Left renal cortex interstitium (tissue), 4 donors: Measurements from ENCODE around the gene ZNF576. TPM values are rescaled to one million over a fixed set of nuclear protein-coding genes. Genes with fewer than 3 reads are reported as not detected.
"Not testable (repeated sequence)": the region's sequence is repeated elsewhere in the genome, so short reads cannot be mapped to it uniquely, and the experiment has no call there.

Experiments used
- DNase-seq, 4 donors: peaks; one replicate each; pipeline ENCODE4 v3.0.0-alpha.2; 2013; ENCODE audit warnings: low read depth in 4 of 4, low spot score in 2 of 4, missing footprints in 1 of 4
- polyA plus RNA-seq, 4 donors: library from polyadenylated mRNA; unstranded; fragments of 120-200 nt; gene quantifications; one replicate each; pipeline ENCODE4 v1.2.1, GENCODE V29; 2013; ENCODE audit not compliant: insufficient read length in 4 of 4

The ZNF576 gene
- polyA plus RNA-seq, 4 donors, result 10.8 to 17.6 (median 13.7) TPM

DNA sequence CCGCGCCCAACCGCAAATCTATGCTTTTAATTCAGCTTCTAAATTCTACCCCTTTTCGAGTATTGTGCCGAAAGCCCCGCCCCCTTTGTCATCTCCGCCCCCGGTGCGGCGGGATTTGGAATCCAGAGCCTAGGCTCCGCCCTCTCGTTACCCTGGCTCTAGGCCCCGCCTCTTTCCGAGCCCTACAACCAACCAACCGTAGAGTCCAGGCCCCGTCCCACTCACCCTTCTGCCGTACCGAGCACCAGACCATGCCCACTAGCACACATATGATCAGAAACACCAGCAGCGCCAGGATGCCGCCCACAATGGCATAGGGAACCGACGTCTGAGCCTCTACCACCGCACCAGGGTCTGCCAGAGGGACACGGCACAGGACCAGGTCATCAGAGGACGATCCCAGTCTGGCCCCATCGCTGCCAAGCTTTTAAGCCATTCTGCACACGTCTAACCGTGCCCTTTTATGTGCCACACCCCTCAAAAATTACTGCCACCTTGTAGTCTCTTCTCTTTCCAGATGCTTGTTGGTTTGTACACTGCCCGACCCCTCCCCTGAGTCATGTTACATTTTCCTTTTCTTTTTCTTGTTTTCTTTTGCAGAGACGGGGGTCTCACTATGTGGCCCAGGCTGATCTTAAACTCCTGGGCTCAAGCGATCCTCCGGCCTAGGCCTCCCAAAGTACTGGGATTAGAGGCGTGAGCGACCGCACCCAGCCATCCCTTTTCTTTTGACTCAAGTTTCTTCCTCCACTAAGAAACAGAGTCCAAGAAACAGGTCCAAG is 27.7 kb downstream of the ZNF576 start:
- DNase-seq, result no peak

DNA sequence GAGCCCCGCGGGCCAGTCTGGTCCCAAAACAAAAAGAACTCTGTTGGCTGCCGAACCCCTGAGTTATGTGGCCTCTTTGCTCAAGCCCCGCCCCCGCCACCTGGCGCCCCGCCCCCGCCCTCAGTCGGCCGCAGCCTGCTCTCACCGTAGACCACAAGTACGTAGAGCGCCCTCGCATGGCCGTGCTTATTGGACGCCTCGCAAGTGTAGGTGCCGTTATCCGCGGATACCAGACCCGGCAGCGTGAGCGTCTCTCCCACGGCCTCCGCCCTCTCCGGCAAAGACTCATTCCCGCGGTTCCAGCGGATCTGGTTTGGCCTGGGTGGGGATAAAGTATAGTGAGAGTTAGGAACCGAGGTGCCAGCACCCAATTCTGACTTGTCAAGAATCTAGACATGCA is 28.5 kb downstream of the ZNF576 start:
- DNase-seq, result no peak

DNA sequence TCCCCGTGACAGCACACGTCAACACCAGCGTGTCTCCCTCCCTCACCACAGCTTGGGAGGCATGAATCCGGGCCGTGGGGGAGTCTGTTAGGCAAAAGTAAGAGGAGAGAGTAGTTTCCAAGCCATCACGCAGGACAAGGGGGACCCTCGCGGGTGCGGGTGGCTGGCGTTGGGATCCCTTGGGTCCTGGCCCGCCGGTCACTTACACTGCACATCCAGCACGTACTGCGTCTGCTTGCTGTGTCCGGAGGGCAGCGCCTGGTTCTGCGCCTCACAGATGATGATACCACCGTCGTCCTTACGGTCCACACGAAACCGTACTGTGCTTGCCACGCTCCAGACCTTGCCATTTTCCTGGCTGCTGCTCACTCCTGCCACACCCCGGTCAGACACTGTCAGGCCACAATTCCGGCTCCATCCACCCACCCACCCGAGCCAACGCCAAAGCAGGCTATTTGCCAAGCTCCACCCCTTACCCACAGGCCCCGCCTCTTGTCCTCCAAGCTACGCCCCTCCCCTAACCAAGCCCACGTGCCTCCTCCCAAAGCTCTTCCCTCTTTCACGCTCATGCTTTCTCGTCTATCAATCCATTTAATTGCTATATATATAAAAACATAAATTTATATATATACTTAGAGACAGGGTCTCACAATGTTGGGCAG is 29.7 kb downstream of the ZNF576 start:
- no peak for DNase-seq

DNA sequence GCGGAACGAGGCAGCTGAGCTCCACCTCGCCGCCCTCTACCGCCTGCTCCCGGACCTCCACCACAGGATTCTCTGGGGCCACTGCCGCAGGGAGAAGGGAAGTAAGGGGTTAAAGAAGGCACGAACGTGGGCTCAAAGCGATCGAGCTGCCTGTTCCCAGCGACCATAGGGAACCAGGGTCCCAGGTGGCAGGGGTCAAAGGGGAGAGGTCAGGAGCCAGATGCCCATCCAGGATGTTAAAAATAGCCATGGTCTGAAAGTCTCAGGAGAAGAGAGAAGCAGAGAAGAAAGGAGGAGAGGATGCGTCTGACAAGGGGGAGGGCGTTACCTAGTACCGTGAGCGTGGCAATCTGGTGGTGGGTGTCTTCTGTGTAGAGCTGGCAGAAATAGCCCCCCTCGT is 30.4 kb downstream of the ZNF576 start:
- no peak for DNase-seq

DNA sequence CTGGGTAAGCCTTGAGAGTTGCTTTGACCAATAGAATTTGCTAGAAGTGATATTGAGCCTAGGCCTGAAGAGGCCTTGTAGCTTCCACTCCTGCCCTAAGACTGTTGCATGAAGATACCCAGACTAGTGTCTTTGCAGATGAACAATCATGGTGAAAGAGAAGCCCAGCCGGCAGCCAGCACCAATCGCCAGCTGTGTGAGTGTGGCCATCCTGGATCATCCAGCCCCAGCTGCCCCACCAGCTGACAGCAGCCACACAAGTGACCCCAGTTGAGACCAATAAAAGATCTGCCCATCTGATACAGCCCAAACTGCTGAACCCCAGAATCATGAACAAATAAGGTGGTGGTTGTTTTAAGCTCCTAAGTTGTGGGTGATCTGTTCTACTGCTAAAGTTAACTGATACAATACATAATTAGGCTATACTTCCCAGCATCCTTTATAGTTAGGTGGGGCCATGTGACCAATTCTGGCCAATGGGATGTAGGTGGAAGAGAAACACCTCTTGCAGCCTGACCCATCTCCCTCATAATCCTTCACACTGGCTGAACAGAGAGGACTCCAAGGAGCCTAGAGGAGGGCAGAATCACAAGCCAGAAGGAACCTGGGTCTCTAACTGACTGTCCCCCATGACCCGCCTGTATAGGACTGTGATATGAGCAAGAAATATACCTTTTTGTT is 32.4 kb downstream of the ZNF576 start:
- no peak for DNase-seq

DNA sequence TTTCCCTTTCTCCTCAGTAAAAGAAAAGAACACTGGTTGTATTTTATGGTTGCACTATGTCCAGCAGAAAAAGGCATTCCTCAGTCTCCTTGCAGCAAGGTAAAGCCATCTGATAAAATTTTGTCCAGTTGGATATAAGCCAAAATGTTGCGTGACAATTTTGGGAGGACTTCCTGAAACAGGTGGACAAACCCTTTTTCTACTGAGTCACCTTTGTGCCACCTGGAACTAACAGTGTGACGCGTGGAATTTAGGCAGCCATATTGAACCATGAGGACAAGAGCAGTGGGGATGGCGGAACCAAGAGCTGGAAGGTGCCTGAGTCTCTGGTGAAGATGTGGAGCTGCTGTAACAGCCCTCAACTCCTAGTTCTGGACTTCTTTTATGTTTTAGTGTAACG is 35.1 kb downstream of the ZNF576 start:
- no peak for DNase-seq

DNA sequence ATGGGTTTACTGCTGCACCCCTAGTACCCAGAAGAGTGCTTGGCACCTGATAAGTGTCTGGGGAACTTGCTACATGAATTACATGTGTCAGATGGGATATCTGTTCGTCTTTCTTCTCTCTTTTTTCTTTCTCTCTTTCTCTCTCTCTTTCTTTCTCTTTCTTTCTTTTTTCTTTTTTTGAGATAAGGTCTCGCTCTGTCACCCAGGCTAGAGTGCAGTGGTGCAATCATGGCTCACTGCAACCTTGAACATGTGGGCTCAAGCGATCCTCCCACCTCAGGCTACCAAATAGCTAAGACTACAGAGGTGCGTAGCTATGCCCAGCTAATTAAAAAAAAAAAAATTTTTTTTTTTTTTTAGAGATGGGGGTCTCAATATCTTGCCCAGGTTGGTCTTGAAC is 37.1 kb downstream of the ZNF576 start:
- no peak for DNase-seq

DNA sequence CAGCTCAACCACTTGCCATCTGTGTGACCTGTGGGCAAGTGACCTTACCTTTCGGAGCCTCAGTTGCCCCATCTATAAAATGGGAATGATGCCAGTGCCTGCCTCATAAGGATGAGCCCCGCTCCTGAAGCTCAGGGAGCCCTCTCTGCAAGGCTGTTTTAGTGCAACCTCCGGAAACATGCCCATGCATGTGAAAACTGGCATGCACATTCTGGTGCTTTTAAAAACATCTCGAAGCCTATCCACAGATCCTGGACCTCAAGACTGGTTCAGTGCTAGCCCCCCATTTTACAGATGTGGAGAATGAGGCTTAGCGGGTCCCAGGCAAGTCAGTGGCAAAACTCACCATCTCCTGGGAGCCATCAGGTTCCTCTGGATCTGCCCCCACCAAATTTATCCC is 37.7 kb downstream of the ZNF576 start:
- DNase-seq, result no peak

DNA sequence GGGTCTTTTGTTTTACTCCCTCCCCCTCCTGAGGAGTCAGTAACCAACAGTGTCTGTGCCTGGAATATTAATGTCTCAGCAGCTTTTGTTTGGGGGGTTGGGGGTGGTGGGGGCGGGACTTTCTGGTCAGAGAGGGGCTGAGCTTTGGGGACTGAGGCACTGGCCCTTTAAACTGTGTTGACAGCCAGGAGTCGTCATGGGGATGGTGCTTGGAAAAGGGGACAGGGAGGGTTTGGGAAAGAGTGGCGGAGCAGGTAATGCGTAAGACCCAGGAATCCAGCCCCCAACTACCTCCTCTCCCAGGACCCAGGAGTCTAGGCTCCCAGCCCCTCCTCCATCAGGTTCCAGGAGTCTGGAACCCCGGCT is 38.1 kb downstream of the ZNF576 start:
- no peak for DNase-seq

DNA sequence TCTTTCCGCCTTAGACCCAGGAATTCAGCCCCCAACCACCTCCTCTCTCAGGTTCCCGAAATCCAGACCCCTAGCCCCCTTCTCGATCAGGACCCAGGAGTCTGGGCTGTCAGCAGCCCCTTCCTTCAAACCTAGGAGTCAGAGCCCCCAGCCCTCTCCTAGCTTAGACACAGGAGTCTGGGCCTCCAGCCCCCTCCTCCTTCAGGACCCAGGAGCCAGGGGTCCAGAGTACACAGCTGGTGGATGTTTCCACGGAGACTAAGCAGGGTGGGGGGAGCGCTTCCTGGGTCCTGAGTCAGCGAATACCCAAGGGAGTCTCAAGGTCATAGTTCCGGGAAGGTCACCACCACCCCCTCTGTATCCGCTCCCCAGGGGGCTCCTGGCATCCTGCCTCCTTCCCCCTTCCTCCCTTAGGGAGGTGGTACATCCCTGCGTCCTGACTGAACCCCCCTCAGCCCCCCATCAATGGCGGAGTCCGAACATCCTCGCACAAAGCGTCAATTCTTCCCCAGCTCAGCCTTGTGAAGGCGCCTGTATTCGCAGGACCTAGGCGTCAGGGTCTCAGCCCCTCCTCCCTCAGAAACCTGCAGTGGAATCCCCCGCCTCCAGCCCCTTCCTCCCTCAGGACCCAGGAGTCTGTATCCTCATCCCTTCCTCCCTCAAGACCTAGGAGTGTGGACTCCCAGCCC is 38.6 kb downstream of the ZNF576 start:
- DNase-seq, result no peak

DNA sequence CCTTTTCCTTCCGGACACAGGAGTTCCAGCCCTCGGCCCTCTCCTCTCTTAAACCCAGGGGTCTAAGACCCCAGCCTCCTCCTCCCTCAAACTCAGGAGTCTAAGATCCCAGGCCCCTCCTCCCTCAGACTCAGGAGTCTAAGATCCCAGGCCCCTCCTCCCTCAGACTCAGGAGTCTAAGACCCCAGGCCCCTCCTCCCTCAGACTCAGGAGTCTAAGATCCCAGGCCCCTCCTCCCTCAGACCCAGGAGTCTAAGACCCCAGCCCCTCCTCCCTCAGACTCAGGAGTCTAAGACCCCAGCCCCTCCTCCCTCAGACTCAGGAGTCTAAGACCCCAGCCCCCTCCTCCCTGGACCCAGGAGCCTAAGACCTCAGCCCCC is 39.2 kb downstream of the ZNF576 start:
- not testable (repeated sequence) for DNase-seq

DNA sequence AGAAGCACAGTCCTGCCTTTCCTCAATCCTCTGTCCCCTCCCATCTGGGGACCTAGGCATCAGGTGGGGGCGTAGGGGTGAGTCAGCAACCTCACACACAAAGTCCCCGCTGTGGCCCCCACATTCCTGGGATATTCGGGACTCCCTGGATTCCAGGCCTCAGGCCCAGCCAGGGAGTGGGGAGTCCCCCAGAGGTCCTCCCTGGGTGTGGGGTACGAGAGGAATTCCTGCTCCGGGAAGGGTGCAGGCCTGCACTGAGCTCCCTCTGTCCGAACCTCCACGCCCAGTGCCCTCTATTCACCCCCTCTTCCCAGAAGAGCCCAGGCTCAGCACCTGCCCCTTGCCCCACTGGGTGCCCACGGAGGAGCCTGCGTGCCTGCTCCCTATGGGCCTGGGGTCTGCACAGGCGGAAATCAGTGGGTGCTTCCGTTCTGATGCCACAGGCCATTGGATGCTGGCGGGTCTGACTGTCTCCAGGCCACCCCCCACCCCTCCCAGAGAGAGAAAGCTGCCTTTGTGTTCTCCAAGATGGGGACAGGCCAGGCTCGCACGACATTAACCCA is 39.8 kb downstream of the ZNF576 start:
- DNase-seq, result no peak

DNA sequence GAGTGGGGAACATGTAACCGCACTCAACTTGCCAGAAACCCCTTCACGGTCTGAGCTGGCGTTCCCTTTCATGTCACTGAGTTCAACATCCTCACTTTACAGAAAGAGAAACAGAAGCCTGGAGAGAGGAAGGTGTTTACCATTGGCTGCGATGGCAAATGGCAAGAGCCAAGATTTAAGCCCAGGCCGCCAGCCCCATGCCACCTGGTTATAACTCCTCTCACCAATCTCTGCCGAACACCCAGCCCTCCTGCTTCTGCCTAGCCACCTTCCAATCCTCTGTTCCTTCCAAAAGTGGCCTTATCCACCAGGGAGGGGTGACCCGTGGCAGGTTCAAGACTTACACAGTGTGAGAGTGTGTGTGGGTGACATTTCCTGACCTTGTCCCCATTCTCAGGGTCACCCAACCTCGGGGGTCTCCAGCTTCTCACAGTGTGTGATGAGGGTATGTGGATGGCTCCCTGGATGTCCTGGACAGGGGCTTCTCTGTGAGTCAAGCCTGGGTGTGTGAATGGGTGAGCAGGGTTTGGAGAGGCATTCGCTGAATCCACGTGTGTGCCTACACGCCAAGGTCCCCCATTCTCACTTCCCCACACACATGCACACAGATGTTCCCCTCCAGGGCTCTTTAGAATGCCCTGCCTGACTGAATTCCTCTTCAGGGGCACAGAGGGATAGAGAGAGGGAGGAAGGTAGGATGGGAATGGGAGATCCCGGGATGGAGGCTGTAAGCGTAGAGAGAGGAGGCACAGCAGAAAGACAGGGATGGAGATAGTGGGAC is 42.0 kb downstream of the ZNF576 start:
- DNase-seq, result no peak

DNA sequence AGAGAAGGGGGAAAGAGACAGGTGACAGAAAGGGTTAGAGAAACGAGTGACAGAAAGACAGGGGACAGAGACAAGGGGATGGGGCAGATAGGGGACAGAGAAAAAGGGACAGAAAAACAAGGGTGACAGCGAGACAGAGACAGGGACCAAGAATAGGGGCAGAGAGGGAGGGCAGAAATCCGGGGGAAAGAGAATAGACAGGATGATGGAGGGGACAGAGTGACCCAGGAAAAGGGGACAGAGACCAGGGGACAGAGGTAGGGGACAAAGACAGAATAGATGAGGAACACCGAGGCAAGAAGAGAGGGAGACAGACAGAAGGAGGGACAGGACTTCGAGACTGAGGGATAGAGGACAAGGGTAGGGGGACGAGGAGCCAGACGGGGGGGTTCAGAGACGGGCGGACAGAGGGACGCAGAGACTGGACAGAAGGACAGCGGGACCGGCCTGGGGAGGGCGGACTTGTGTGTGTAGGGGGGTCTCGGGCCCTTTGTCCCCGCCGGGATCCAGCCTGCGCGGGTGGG is 42.7 kb downstream of the ZNF576 start:
- DNase-seq, result no peak

DNA sequence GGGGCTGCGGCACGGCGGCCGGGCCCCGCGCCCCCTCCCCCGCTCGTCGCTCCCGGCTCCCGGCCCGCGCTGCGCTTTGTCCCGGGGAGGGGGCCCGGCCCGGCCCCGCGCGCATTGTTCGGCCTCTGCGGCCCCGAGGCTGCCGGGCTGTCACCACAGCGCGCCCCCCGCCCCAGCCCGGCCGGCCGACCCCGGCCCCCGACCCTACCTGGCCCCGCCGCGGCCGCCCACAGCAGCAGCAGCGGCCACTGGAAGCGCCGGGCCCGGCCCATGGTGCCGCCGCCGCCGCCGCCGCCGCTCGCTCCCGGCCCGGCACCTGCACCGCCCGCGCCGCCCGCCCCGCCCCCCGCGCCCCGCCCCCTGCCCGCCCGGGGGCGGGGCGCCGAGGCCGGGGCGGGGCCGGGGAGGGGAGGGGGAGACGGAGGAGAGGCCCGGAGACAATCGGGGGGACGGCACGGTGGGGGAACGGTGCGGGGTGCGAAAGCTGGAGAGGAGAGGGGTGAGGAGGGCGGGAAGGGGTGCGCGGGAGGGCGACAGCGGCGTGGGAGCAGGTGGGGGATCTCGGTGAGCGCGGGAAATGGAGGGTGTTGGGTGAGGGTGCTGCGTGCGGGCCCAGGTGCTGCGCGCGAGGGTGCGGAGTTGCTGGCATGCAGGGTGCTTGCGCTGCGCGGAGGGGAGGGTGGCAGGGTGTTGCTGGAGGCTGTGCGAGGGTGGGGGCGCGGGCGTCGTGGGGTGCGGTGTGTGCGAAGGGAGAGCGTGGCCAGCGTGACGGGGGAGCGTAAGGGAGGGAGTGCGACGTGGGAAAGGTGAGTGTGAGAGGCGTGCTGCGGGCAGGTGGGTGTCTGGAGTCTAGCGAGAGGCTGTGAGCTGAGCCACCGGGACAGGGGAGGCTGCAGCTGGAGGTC is 43.4 kb downstream of the ZNF576 start, which contains the start of gene CADM4:
CADM4 (minus strand) TSS at position 332 of the 905 bp plus-strand sequence; CDS start at position 272, 60 bp downstream.
- DNase-seq, result no peak

DNA sequence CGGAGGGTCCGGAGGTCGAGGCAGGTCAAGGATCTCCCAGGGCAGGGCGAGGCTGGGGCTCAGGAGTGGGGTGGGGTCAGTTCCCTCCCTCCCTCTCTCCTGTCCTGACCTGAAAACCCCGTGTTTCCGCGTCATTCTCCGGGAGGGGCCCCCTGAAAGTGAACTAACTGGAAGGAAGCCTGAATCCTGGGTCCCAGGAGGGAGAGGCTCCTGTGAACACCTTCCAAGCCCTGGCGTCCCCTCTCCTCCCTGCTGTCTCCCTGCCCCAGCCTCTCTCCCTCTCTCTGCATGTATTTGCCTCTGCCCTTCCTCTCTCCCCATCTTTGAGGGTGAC is 44.0 kb downstream of the ZNF576 start:
- DNase-seq, result no peak

DNA sequence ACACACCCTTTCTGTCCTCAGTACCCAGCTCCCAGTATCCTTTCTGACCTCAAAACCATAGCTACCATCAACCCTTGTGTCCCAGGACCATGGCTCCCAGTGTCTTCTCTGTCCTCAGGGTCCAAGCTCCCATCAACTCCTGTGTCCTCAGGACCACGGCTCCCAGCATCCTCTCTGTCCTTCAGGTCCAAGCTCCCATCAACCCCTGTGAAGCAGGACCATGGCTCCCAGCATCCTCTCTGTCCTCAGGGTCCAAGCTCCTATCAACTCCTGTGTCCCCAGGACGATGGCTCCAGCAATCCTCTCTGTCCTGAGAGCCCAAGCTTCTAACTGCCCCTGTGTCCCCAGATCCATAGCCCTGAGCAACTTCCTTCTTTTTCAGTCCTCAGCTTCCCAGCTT is 44.9 kb downstream of the ZNF576 start:
- DNase-seq, result no peak

DNA sequence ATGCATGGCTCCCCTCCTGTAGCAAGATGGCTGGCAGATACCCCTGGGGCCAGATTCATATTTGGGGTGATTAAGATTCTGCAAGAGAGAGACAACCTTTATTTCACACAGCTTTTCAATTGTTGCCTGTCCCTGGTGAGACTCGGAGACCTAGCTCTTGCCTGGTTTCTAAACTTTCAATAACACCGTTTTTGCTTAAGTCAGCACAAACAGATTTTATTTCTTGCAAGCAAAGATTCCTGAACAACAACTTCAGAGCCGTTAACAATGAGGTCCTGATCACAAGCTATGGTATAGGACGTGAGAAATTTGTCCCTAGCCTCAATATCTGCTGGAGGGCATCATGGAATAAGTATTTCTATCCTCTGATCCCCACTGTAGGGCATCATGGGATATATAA is 46.1 kb downstream of the ZNF576 start:
- DNase-seq, result no peak

DNA sequence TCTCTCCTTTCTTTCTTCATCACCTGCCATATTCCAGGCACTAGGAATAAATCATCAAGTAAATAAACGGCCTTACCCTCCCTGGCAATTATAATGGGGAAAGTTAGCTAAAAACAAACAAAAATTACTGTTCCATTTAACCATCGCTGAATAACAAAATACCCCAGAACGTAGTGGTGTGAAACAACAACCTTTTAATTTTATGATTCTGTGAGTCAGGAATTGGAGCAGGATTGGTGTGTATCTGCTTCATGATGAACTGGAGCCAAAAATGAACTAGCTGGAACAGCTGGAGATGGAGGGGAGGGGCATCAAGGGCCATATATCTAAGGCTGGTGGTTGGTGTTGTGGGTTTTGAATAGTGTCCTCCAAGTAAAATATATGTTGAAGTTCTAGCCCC is 46.9 kb downstream of the ZNF576 start:
- no peak for DNase-seq
